ENCODE data around the gene IFITM10. TPM values are rescaled to one million over a fixed set of nuclear protein-coding genes. Genes with fewer than 3 reads are reported as not detected.
A peak's percentile ranks its signal among the peaks of the same experiment; 100 is the strongest.
"Not testable (repeated sequence)": the region's sequence is repeated elsewhere in the genome, so short reads cannot be mapped to it uniquely, and the experiment has no call there.

IFITM10 gene
- total RNA-seq, 2 experiments from 2014 or later: 0.96 to 1.3 TPM

DNA sequence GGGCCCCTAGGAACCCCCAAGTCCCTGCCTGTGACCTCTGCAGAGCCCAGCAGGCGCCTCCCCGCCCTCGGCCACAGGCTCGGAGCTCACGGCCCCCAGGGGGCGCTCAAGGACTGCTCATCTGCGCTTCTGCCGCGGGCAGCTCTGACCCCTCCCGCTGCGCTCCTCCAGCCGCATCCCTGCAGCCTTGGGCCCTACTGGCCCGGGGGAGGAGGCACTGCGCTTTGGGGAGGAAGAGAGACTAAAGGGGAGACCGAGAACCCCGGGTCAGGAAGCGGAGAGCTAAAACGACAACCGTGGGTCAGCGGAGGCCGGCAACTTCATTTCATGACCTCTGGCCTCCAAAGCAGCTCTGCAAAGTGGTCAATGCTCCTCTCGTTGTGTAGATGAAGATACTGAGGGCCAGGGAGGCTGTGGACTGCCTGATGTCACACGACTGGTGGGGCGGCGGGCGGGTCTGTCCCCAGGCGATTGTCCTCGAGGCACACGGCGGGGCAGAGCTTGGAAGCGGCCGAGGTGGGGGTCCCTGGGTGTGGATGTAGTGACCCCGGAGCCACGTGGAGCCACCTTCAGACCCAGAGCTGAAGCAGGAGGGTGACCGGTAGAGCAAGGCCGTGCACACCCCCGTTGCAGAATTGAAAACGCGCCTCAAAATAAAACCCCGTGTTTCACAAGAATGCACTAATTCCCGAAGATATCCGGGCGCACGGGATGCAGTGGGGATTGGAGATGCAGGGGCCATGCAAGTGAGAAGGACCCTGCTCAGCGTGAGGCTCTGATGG, 56.1 kb downstream of the IFITM10 start:
- Mint-ChIP-seq H3K4me3 (no peak overlapping the region), H3K27ac (no peak overlapping the region), H3K9me3 (ENCODE audit: low read depth) (peaks cover 2% of the 10 kb centered on the region), H3K4me1 (peaks cover 9% of the 10 kb centered on the region), H3K36me3 (peaks cover 3% of the 10 kb centered on the region), H3K27me3 (peaks cover 57% of the 10 kb centered on the region)
- CTCF ChIA-PET: interaction anchor here (0.6 to 5.8 kb wide), 85 partner anchors 11 to 464 kb away, joined by 3 to 533 read pairs (median 7); partner anchors contain the start of genes CTSD, H19, LSP1 and MRPL23
- peak; percentile 91 for ATAC-seq
- peak; percentile 84 for DNase-seq

DNA sequence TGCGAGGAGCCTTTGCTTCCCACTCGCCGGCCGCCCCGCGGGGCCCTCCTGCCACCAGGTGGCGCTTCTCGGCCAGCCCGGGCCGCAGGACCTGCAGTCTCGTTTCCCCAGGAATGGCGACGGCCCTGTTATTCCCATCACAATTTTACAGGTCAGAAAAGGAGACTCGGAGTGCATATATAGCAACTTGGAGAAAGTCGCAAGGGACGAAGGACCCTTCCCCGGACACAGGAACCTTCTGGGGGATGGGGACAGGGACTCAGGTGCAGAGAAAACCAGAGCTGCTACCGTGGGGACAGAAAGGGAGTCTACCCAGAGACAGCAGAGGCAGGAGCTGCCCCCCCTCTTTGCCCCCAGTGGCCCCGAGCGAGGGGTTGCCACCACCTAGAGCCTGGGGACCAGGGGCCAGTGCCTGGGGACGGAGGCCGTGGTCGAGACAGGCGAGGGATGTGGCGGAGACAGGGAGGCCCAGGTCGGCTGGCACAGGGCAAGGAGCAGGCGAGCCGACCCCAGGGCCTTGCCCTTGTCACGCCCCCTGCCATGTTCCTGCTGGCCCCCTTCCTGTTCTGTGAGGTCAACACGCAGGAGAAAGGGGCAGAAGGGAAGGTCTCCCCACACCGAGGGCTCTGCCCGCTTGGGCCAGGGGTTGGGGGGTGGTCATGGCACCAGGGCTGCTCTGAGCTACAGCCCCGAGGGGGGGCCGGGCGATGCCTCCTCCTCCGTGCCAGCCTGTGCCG, 56.9 kb downstream of the IFITM10 start:
- peaks cover 2% of the 10 kb centered on the region for H3K36me3 Mint-ChIP-seq
- peaks cover under 1% of the 10 kb centered on the region for H3K9me3 Mint-ChIP-seq (ENCODE audit: low read depth)
- H3K4me1 Mint-ChIP-seq: peaks cover 8% of the 10 kb centered on the region
- DNase-seq: peak; percentile 69
- CTCF ChIA-PET: interaction anchor here (0.7 to 5.8 kb wide), 85 partner anchors 8 to 464 kb away, joined by 3 to 533 read pairs (median 7); partner anchors contain the start of genes CTSD, H19, LSP1 and MRPL23
- peak overlapping the region; percentile 49 for H3K4me3 Mint-ChIP-seq
- peak; percentile 53 for ATAC-seq
- H3K27me3 Mint-ChIP-seq: peaks cover 63% of the 10 kb centered on the region
- no peak overlapping the region for H3K27ac Mint-ChIP-seq

DNA sequence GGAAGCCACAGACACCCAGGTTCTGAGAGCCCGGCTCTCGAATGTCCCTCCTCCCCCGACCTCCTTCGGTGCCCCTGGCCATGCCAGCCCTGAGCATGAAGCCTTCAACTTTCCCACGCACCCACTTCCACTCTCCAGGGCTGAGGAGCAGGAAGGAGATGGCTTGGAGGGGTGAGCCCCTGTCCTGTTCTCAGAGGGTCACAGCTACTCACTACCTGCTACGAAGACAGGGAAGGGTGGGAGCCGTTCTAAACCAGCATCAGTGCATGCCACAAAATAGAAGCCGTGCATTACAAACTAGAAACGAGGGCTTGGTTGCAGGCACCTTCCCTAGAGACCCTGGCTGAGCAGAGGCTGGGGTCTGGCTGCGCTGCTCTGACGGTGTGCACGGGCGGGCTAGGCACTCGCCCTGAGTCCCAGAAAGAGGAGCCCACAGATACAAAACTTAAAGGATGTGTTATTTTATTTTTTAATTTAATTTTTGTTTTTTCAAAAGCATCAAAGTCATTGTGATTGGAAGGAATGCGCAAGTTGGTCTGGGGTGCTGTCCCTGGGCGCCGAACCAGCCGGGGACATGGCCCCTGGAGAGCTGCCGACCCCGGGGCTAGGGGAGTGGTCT, 57.6 kb downstream of the IFITM10 start:
- DNase-seq: no peak
- no peak for ATAC-seq
- H3K4me3 Mint-ChIP-seq: peak overlapping the region; percentile 49
- peaks cover 61% of the 10 kb centered on the region for H3K27me3 Mint-ChIP-seq
- H3K4me1 Mint-ChIP-seq: peaks cover 7% of the 10 kb centered on the region
- no peaks in the 10 kb centered on the region for H3K9me3 Mint-ChIP-seq (ENCODE audit: low read depth)
- H3K27ac Mint-ChIP-seq: no peak overlapping the region
- CTCF ChIA-PET: interaction anchor here (0.7 to 5.8 kb wide), 43 partner anchors 8 to 461 kb away, joined by 3 to 533 read pairs (median 10); partner anchors contain the start of genes LSP1, SYT8 and TNNI2
- no peaks in the 10 kb centered on the region for H3K36me3 Mint-ChIP-seq

DNA sequence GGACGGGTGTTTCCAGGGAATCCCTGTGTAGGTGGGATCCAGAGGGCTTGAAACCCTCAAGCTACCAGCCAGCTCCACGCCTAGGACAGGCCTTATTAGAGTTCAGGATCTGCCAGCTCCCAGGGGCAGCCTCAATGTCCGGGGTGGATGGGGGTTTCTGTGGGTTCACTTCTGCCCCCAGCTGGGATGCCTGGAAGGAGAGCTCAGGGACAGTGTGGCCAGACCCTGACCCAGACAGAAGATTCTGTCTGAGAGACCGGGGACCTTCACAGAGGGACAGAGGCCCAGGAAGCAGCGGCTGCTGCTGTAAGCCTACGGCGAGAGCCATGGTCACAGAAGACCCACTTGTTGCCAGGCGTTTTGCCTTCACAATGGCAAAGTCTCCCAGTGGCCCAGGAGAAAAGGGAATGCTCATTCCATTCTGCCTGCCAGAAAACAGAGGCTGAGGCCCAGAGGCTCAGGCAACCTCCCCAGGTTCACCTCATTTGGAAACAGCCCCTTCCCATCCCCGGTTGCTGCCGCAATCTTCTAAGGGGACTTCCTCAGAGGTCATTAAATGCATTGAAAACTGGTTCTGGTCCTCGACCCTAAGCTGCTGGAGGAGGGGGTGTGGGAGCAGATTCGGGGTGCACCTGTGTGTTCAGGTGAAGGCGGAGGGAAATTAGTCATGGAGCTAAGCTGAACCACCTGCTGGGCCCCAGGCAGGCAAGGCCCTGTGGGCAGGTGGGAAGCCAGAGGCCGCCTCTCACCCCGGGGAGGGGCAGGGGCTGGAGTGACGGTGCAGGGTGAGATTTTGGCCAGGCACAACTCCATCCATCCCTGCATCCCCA, 58.3 kb downstream of the IFITM10 start:
- H3K36me3 Mint-ChIP-seq: no peaks in the 10 kb centered on the region
- CTCF ChIA-PET: interaction anchor here (1.3 to 5.8 kb wide), 16 partner anchors 9 to 459 kb away, joined by 3 to 533 read pairs (median 13); partner anchors contain the start of genes SYT8 and TNNI2
- peaks cover 7% of the 10 kb centered on the region for H3K4me1 Mint-ChIP-seq
- H3K9me3 Mint-ChIP-seq (ENCODE audit: low read depth): no peaks in the 10 kb centered on the region
- peaks cover 59% of the 10 kb centered on the region for H3K27me3 Mint-ChIP-seq
- ATAC-seq (no peak), DNase-seq (no peak)
- H3K27ac Mint-ChIP-seq: no peak overlapping the region
- no peak overlapping the region for H3K4me3 Mint-ChIP-seq

DNA sequence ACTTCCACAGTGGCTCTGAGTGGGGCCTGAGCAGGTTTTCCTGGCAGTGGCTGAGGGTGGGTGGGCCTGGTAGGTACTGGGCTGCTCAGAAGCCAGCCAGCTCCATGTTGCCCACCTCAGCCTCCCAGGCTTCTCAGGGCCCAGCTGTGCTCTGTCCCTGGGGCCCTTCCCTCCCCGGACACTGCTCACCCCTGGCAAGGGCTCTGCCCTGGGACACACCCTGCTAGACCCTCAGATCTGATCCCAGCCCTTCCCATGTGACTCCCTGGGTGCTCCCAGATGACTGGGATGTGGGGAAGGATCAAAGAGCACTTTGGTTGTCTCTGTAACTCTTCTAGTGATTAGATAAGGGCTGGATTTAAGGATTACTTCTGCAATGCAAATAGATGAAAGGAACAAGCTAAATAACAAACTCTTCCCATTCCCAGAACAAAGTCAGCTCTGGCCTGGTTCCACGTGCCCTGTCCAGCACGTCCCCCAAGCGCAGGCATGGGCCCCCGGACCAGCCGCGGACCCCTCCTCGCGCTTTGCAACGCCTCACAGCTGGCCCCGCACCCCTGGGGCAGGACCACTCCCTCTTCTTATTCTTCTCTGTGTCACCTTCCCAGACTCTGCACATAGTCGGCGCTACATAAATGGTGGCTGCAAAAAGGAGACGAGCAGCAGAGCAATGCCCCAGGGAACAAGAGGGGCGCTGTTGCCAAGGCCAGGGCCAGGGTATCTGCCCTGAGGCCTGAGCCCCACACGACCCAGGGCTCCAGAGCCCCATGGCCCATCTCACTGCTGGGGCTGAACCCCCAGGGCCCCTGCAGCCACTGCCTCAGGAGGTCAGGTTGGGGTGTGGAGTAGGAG, 59.1 kb downstream of the IFITM10 start:
- no peaks in the 10 kb centered on the region for H3K36me3 Mint-ChIP-seq
- H3K27me3 Mint-ChIP-seq: peaks cover 52% of the 10 kb centered on the region
- no peaks in the 10 kb centered on the region for H3K9me3 Mint-ChIP-seq (ENCODE audit: low read depth)
- CTCF ChIA-PET: interaction anchor here (1.3 to 5.8 kb wide), 7 partner anchors 9 to 460 kb away, joined by 3 to 533 read pairs (median 48); partner anchors contain the start of gene SYT8
- no peak overlapping the region for H3K27ac Mint-ChIP-seq
- ATAC-seq (no peak), DNase-seq (no peak)
- H3K4me3 Mint-ChIP-seq: no peak overlapping the region
- H3K4me1 Mint-ChIP-seq: peaks cover 5% of the 10 kb centered on the region

DNA sequence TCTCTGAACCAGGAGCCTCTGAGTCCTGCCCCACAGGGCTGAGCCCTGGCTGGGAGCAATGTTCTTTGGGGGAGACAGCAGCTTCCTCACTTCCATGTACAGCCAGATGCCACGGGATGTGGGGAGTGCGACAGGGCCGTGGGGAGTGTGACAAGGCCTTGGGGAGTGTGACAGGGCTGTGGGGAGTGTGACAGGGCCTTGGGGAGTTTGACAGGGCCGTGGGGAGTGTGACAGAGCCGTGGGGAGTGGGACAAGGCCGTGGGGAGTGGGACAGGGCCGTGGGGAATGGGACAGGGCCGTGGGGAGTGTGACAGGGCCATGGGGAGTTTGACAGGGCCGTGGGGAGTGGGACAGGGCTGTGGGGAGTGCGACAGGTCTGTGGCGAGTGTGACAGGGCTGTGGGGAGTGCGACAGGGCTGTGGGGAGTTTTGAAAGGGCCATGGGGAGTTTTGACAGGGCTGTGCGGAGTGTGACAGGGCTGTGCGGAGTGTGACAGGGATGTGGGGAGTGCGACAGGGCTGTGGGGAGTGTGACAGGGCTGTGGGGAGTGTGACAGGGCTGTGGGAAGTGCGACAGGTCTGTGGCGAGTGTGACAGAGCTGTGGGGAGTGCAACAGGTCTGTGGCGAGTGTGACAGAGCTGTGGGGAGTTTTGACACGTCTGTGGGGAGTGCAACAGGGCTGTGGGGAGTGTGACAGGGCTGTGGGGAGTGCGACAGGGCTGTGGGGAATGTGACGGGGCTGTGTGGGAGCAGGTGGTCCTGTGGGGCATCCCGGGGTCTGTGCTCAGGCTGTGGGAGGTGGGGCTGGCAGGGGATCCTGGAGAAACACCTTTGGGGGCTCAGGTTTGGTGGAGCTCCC, 60.0 kb downstream of the IFITM10 start:
- DNase-seq (peak; percentile 28), ATAC-seq (no peak)
- CTCF ChIA-PET: interaction anchor here (1.3 to 5.8 kb wide), 5 partner anchors 11 to 461 kb away, joined by 3 to 533 read pairs (median 48); partner anchors contain the start of gene SYT8
- H3K4me3 Mint-ChIP-seq: no peak overlapping the region
- H3K9me3 Mint-ChIP-seq (ENCODE audit: low read depth): no peaks in the 10 kb centered on the region
- peaks cover 44% of the 10 kb centered on the region for H3K27me3 Mint-ChIP-seq
- peaks cover 5% of the 10 kb centered on the region for H3K4me1 Mint-ChIP-seq
- H3K36me3 Mint-ChIP-seq: no peaks in the 10 kb centered on the region
- H3K27ac Mint-ChIP-seq: no peak overlapping the region

DNA sequence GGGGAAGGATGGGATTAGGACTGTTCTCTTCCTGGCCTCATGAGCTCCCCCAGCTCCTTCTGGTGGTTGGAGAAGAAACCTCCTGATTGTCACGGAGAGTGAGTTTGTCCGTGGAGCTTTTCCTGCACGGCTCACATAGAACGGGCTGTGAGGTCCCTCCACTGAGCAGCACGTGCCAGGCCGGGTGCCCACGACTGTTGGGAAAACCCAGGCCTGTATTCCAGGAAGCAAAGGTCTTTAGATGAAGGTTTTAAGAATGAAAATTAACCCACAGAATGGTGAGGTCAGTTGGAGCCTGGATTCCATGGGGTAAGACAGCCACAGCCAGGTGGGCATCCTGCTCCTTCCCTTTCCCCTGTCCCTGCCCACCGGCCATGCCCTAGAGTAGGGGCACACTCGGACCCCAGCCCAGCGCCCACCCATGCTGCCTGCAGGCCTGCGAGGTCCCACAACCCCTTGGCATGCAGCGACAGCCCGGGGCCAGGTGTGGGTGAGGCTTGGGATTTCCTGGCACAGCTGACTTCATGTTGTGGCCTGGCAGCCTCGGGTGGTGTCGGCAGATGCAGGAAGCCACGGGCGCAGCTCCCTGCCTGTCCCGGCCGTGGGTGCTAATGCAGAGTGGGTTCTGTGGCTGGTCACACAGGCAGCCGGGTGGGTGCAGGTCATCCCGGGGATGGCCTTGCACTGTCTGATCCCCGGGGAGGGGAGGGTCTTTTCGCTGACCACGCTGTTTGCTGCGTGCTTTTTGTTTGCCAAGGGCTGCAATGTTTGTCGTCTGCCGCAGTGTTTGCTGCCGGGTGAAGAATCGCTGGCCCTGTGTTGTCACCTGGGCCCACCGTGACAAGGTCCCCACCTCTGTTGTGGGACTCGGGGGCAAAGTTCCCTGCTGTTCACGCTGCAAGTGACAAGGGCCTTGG, 60.9 kb downstream of the IFITM10 start:
- peaks cover 41% of the 10 kb centered on the region for H3K27me3 Mint-ChIP-seq
- CTCF ChIA-PET: interaction anchor here (1.8 kb wide), 1 partner anchor 143 kb away, joined by 7 read pairs; no protein-coding TSS in a partner anchor
- not testable (repeated sequence) for H3K4me3 Mint-ChIP-seq; ATAC-seq; H3K36me3 Mint-ChIP-seq; H3K9me3 Mint-ChIP-seq (ENCODE audit: low read depth); H3K4me1 Mint-ChIP-seq; H3K27ac Mint-ChIP-seq
- peak; percentile 34 for DNase-seq

DNA sequence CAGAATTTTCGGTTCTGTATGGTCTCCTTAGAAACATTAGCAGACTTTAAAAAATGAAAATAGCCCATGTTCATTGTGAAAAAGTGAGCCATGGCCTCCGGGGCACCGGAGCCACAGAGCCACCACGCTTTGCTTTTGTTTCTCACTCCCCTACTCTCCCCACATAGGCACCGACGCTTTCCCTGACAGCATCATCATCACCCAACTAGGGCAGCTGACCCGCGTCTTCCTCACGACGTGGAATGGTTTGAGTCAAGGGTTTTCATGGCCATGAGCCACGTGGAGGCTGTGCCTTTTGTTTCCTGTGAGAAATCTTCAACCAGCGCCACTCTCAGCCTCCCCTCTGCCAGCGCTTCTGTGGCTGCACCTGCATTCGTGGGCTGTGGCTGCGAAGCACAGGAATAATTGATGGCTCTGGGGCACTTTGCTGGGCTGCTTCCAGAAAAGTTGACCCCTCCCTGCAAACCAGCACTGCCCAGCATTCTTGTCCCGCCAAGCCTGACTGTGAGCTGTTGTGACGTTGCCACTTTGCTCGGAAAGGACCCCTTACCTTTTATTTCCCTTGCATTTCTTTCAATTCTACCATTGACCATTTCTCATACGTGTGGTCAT, 62.0 kb downstream of the IFITM10 start:
- ATAC-seq; H3K4me3 Mint-ChIP-seq; H3K9me3 Mint-ChIP-seq (ENCODE audit: low read depth); H3K27ac Mint-ChIP-seq; DNase-seq; H3K4me1 Mint-ChIP-seq; H3K36me3 Mint-ChIP-seq: not testable (repeated sequence)
- CTCF ChIA-PET: interaction anchor here (1.8 kb wide), 1 partner anchor 144 kb away, joined by 7 read pairs; no protein-coding TSS in a partner anchor
- peaks cover 41% of the 10 kb centered on the region for H3K27me3 Mint-ChIP-seq

DNA sequence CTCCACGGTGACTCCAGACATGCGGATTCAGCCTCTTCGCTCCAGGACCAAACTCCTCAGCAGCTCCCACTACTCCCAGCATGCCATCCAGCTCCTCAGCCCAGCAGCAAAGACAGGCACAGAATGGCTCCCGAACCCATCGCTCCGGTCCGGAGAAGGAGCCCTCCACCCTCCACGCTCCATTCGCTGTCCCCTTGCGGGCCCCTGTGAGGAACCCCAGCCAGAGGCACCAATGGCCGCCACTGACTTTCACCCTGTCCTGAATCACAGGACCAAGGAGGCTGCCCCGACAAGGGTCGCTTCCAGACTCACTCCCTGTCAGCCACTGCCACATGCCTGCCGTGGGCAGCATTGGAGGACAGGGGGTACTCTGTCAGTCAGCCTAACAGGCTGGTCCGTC, 64.2 kb downstream of the IFITM10 start:
- DNase-seq; CTCF ChIA-PET; H3K4me3 Mint-ChIP-seq; ATAC-seq; H3K36me3 Mint-ChIP-seq; H3K4me1 Mint-ChIP-seq; H3K27ac Mint-ChIP-seq; H3K9me3 Mint-ChIP-seq (ENCODE audit: low read depth): not testable (repeated sequence)
- H3K27me3 Mint-ChIP-seq: peaks cover 30% of the 10 kb centered on the region

All from activated CD8-positive, alpha-beta memory T cell treated with anti-CD3 and anti-CD28 coated beads, Interleukin-2, amount 10 ng/mL, durations not matched to agents 7 days and 5 days (primary cell).